Measurements from ENCODE around the gene SLC26A2.

The SLC26A2 gene

DNA sequence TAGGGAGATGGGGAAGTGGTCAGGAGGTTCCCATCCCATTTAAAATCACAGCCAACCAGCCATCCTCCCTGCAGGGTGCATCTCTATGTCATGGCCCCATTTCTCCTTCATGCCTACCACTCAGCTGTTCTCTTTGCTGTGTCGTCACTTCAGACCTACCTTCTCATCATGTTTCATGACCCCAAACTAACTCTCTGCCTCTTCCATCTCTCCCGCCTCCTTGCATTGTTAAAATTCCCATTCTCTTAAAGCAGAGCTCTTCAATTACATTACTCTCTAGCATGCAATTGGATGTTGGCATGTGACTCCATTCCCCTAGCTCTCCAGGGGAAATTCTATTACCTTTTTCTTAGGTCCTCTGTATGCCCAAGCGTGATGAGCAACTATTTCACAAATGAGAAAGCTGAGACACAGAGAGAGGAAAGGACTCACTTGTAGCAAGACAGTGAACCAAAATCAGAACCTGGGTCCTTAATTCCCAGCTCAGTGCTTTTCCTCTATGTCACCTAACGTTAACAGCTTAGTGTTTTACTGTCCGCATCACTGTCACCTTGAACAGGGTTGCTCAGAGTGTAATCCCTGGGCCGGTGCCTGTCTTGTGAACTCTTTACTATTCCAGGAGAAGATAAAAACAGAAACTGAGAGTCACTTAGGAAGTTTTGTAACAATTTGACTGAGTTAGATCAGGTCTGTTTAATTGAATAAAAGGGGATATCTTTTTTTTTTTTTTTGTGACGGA is 44.1 kb upstream of the SLC26A2 start:
- TF ChIP-seq, protein P1, sequence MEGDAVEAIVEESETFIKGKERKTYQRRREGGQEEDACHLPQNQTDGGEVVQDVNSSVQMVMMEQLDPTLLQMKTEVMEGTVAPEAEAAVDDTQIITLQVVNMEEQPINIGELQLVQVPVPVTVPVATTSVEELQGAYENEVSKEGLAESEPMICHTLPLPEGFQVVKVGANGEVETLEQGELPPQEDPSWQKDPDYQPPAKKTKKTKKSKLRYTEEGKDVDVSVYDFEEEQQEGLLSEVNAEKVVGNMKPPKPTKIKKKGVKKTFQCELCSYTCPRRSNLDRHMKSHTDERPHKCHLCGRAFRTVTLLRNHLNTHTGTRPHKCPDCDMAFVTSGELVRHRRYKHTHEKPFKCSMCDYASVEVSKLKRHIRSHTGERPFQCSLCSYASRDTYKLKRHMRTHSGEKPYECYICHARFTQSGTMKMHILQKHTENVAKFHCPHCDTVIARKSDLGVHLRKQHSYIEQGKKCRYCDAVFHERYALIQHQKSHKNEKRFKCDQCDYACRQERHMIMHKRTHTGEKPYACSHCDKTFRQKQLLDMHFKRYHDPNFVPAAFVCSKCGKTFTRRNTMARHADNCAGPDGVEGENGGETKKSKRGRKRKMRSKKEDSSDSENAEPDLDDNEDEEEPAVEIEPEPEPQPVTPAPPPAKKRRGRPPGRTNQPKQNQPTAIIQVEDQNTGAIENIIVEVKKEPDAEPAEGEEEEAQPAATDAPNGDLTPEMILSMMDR (IDR thresholded peaks at IDR 0.05; ENCODE audit: borderline replicate concordance, insufficient read depth, low read depth, low read length) = no peak
- no peak overlapping the region for H3K4me3 ChIP-seq (ENCODE audit: low read depth, low read length)

DNA sequence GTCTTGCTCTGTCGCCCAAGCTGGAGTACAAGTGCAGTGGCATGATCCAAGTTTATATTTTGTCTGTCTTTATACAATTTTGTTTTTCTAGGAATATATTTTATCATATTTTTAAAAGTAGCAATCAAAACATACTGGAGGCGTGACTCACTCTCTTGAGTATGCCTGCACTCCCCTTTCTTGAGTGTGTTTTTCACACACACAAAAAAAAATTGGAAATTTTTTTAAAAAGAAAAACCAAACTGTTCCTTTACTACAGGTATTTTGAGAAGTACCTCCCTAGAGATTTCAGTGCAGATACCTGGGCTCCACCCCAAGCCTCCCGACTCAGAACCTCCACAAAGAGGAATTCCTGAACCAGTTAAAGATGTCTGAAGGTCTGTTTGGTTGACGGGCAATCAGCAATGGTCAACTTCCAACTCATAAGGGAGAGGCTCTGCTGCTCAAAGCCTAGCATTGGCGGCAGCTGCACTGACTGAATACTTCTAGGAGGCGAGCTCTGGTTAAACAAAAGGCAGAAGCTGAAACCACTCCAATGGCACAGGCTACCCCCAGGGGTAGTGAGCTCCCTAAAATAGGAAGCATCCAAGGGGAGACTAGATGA is 43.4 kb upstream of the SLC26A2 start:
- TF ChIP-seq, protein P1 (IDR thresholded peaks at IDR 0.05; ENCODE audit: borderline replicate concordance, insufficient read depth, low read depth, low read length) = no peak

DNA sequence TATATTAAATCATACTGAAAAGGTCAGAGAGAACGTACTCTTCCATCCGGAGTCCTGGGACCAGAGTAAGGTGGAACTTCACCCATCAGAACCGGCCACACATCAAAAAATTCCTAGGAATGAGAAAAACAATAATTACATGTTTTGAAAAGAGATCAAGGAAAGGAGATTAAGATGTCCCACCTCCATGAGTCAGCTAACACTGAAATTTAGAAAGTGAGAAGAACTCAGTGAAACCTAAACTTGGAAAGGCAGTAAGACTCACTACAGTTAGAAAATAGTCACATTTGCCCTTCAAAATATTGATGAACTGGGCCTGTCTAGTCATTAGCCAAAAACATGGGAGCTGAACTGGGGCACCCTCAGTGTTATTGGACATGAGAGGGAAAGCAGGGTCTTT is 39.0 kb upstream of the SLC26A2 start:
- TF ChIP-seq, protein P1 (IDR thresholded peaks at IDR 0.05; ENCODE audit: borderline replicate concordance, insufficient read depth, low read depth, low read length) = no peak
- H3K4me3 ChIP-seq (ENCODE audit: low read depth, low read length) = no peak overlapping the region

More for the DNA sequence above, 43.4 kb upstream of the SLC26A2 start:
- H3K4me3 ChIP-seq (ENCODE audit: low read depth, low read length) = no peak overlapping the region

DNA sequence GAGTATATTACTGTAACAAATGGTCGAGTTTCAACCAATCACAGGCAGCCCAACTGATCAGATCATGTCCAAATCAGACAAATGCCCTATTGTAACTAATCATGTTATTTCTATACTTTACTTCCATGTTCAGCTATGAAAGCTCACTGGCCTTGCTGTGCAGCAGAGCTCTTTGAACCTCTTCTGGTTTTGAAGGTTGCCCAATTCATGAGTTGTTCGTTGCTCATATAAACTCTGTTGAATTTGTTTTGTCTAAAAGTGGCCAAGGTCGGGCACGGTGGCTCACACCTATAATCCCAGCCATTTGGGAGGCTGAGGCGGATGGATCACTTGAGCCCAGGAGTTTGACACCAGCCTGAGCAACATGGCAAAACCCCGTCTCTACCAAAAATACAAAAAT is 37.6 kb upstream of the SLC26A2 start:
- TF ChIP-seq, protein P1 (IDR thresholded peaks at IDR 0.05; ENCODE audit: borderline replicate concordance, insufficient read depth, low read depth, low read length) = no peak

DNA sequence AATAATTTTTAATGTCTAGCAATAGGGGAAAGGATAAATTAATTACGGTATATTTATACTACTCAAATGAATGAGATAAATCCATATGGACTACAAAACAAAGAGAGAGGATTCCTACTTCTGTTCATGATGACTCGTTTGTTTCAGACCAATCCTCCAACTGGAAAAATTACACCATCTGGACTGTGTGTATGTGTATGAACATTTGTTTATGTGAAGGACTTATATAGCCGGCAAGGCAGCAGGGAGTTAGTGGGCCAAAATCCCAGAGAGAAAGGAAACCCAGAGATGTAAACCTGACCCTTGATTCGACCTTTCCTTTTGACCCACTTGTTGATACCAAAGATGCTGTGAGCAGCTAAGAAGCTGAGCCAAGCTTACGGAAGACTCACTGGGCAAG is 36.1 kb upstream of the SLC26A2 start:
- no peak overlapping the region for H3K4me3 ChIP-seq (ENCODE audit: low read depth, low read length)
- TF ChIP-seq, protein P1 (IDR thresholded peaks at IDR 0.05; ENCODE audit: borderline replicate concordance, insufficient read depth, low read depth, low read length) = no peak

More for the DNA sequence above, 37.6 kb upstream of the SLC26A2 start:
- no peak overlapping the region for H3K4me3 ChIP-seq (ENCODE audit: low read depth, low read length)

DNA sequence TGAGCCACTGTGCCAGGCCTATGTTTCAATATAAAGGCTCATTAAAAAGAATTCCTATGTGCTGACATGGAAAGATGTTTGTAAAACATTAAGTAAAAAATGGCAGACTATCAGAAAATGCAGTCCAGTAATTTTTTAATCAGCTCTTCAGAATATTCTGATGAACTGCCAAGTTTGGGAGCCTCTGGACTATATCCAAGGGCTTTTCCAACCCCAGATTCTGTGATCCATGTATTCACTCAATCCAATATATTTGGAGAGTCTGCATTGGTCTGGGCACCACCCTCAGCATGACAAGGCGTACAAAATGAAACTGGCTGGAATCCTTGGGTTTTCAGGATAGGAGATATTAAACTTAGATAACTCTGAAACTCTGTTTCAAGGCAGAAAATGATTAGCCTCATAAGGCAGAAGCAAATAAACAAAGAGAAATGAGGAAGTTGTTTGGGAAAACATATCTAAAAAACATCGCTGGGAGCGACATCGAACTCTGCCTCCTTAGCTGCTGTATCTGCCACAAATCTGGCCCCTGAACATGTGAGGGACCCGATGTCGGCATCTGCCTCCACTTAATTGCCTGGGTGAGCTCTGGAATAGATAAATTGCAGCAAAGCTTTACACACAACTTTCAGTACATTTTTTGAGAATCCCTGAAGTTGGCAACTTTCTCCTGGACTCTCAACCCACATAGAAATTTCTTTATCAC is 30.4 kb upstream of the SLC26A2 start:
- TF ChIP-seq, protein P1 (IDR thresholded peaks at IDR 0.05; ENCODE audit: borderline replicate concordance, insufficient read depth, low read depth, low read length) = no peak
- H3K4me3 ChIP-seq (ENCODE audit: low read depth, low read length) = no peak overlapping the region

All from GM12875 (cell line).